ENCODE results near the gene INCA1. TPM values are rescaled to one million over a fixed set of nuclear protein-coding genes. Genes with fewer than 3 reads are reported as not detected.
A peak's percentile ranks its signal among the peaks of the same experiment; 100 is the strongest.

Gene INCA1
- polyA plus RNA-seq, 4 donors: 2.1 to 4.9 (median 4.0) TPM

DNA sequence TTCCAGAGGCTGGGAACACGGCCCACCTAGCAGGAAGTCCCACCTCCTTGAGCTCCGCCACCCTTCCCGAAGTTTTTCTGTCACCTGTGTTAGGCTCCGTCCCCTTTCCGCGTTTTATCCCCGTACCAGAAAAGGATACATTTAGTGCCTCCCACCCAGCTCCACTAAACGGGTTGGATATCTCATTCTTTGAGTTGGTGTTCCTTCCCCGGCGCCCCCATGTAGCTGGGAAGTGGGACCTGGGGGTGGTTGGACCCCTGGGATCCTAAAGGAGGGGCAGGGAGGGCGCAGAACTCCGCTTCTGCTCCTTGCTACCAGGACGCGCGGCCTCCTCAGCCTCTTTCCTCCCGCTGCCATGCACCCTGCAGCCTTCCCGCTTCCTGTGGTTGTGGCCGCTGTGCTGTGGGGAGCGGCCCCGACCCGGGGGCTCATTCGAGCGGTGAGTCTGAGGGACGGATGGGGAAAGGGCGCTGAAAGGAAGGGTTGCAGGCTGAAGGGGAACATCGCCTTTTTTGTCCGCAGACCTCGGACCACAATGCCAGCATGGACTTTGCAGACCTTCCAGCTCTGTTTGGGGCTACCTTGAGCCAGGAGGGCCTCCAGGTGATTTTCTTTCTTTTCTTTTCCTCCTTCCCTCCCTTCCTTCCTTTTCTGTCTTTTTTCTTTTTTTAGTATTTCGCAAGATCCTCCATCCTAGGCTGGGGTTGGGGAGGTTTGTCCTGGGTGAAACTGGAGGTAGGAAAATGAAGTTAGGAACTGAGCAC is 56.6 kb downstream of the INCA1 start:
- H3K4me1 ChIP-seq (ENCODE audit: control insufficient read depth in 3 of 3, insufficient read depth in 2 of 3, low read depth in 1 of 3, low read length in 2 of 3): peaks cover 7 to 33% (median 11%) of the 10 kb centered on the region in 3 donors
- H3K9me3 ChIP-seq (ENCODE audit: control insufficient read depth in 2 of 2, insufficient read depth in 1 of 2, low read depth in 1 of 2, low read length in 1 of 2): no peaks in the 10 kb centered on the region
- FAIRE-seq (no peak), DNase-seq (peak in 1 of 2 donors; percentile 40)
- H3K36me3 ChIP-seq (ENCODE audit: control insufficient read depth in 3 of 3, insufficient read depth in 2 of 3, low read depth in 1 of 3, low read length in 3 of 3): peaks cover 2 to 70% (median 22%) of the 10 kb centered on the region in 3 donors
- peak overlapping the region; percentile 62 to 97 (median 62) for H3K4me3 ChIP-seq (ENCODE audit: low read depth in 1 of 3, low read length in 3 of 3)
- WGBS, 3 donors: 0 to 1% (median 0%) methylated on average over 29 of the region's 29 CpGs
- H3K27ac ChIP-seq (ENCODE audit: low read depth in 1 of 3, low read length in 2 of 3): peak overlapping the region; percentile 87 to 96 (median 93)
- no peaks in the 10 kb centered on the region for H3K27me3 ChIP-seq (ENCODE audit: control insufficient read depth in 3 of 3, insufficient read depth in 3 of 3, low read length in 3 of 3)

- DNase-seq (peak; percentile 99 to 100), FAIRE-seq (no peak)
- Histone ChIP-seq H3K27ac (ENCODE audit: low read depth in 1 of 3, low read length in 2 of 3) (peak within 1 kb of the TSS; percentile 87 to 96 (median 93)), H3K4me3 (ENCODE audit: low read depth in 1 of 3, low read length in 3 of 3) (peak within 1 kb of the TSS; percentile 64 to 97 (median 92)), H3K4me1 (ENCODE audit: control insufficient read depth in 3 of 3, insufficient read depth in 2 of 3, low read depth in 1 of 3, low read length in 2 of 3) (peaks cover 7 to 25% (median 8%) of the 10 kb centered on the region in 3 donors), H3K27me3 (ENCODE audit: control insufficient read depth in 3 of 3, insufficient read depth in 3 of 3, low read length in 3 of 3) (no peaks in the 10 kb centered on the region), H3K36me3 (ENCODE audit: control insufficient read depth in 3 of 3, insufficient read depth in 2 of 3, low read depth in 1 of 3, low read length in 3 of 3) (peaks cover 2 to 70% (median 20%) of the 10 kb centered on the region in 3 donors), H3K9me3 (ENCODE audit: control insufficient read depth in 2 of 2, insufficient read depth in 1 of 2, low read depth in 1 of 2, low read length in 1 of 2) (no peaks in the 10 kb centered on the region)
- WGBS, 3 donors: 0% methylated on average over 64 to 72 of the region's 72 CpGs
Observed at GRCh38 chr17:4939796-4940554, 57.3 kb downstream of the INCA1 start, which contains the start of the genes RNF167 and SLC25A11. TSS of gene RNF167 (plus strand) at chr17:4940268. CDS start at chr17:4940910, 642 bp downstream. TSS of gene SLC25A11 (minus strand) at chr17:4940046. CDS start at chr17:4939910, 136 bp downstream.

GRCh38 chr17:4939546-4939795 is 57.9 kb downstream of the INCA1 start:
- Histone ChIP-seq H3K9me3 (ENCODE audit: control insufficient read depth in 2 of 2, insufficient read depth in 1 of 2, low read depth in 1 of 2, low read length in 1 of 2) (no peaks in the 10 kb centered on the region), H3K27me3 (ENCODE audit: control insufficient read depth in 3 of 3, insufficient read depth in 3 of 3, low read length in 3 of 3) (no peaks in the 10 kb centered on the region), H3K27ac (ENCODE audit: low read depth in 1 of 3, low read length in 2 of 3) (peak overlapping the region; percentile 87 to 96 (median 93)), H3K4me3 (ENCODE audit: low read depth in 1 of 3, low read length in 3 of 3) (peak overlapping the region; percentile 64 to 97 (median 92)), H3K4me1 (ENCODE audit: control insufficient read depth in 3 of 3, insufficient read depth in 2 of 3, low read depth in 1 of 3, low read length in 2 of 3) (peaks cover 4 to 22% (median 9%) of the 10 kb centered on the region in 3 donors), H3K36me3 (ENCODE audit: control insufficient read depth in 3 of 3, insufficient read depth in 2 of 3, low read depth in 1 of 3, low read length in 3 of 3) (peaks cover 2 to 65% (median 15%) of the 10 kb centered on the region in 3 donors)
- DNase-seq: no peak
- 0 to 1% (median 0%) methylated on average over 9 to 16 of the region's 16 CpGs for WGBS, 3 donors
- no peak for FAIRE-seq

DNA sequence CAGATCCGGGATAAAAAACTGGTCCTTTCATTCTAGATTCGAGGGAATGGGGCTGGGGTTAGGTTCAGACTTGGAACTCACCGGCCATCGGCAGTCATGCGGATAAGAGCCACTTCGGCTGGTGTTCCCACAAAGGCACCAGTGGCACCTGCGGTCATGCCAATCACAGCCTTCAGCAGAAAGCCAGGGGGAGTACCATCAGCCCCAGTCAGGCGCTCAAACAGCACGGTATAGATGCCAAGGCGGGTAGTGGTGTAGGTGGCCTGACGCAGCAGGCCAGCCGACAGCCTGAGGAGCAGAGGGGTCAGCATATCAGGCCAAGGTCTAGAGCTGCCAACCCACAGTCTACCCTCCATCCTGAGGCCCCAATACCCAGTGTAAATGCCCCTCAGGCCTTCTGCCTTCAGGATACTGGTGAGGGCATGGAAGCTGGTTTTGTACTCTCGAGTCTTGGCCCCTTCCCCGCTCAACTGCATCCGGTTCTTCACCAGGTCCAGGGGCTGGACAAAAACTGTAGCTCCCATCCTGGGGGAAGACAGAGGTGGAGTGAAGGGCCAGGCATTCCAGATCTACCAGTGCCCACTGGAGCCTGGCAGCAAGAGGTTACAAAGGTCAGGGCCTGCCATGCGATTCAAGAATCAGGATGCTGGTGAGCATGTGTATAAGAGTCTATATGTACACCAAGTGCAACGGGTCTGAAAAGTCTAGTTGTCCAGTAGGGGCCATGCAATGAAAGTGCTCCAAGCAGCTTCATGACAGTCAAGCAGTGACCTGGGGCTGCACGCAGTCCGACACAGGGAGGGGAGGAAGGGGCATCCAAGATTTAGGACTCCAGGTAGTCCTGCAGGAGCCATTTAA is 58.4 kb downstream of the INCA1 start:
- Histone ChIP-seq H3K9me3 (ENCODE audit: control insufficient read depth in 2 of 2, insufficient read depth in 1 of 2, low read depth in 1 of 2, low read length in 1 of 2) (no peaks in the 10 kb centered on the region), H3K27ac (ENCODE audit: low read depth in 1 of 3, low read length in 2 of 3) (peak overlapping the region; percentile 87 to 96 (median 93)), H3K4me3 (ENCODE audit: low read depth in 1 of 3, low read length in 3 of 3) (peak overlapping the region; percentile 64 to 97 (median 92)), H3K36me3 (ENCODE audit: control insufficient read depth in 3 of 3, insufficient read depth in 2 of 3, low read depth in 1 of 3, low read length in 3 of 3) (peaks cover 2 to 60% (median 12%) of the 10 kb centered on the region in 3 donors), H3K4me1 (ENCODE audit: control insufficient read depth in 3 of 3, insufficient read depth in 2 of 3, low read depth in 1 of 3, low read length in 2 of 3) (peaks cover 4 to 26% (median 11%) of the 10 kb centered on the region in 3 donors), H3K27me3 (ENCODE audit: control insufficient read depth in 3 of 3, insufficient read depth in 3 of 3, low read length in 3 of 3) (no peaks in the 10 kb centered on the region)
- WGBS, 3 donors: 23 to 56% (median 41%) methylated on average over 18 to 19 of the region's 19 CpGs
- FAIRE-seq: no peak
- peak; percentile 19 to 29 for DNase-seq

Other genes starting within 250 kb of the INCA1 start
- 100 to 1,000 TPM in 2 of 4 donors, 10 to 100 TPM in 2; 27.8 to 503 (median 282) TPM for gene TM4SF5, start 225.6 kb downstream of the INCA1 start, polyA plus RNA-seq
- gene VMO1, start 211.2 kb downstream of the INCA1 start, polyA plus RNA-seq: 1 to 10 TPM; 1.3 to 6.9 (median 4.2) TPM
- 10 to 100 TPM in 3 of 4 donors, 1 to 10 TPM in 1; 4.2 to 49.4 (median 33.8) TPM for gene GLTPD2, start 208.6 kb downstream of the INCA1 start, polyA plus RNA-seq
- 100 to 1,000 TPM in 3 of 4 donors, 10 to 100 TPM in 1; 87.8 to 219 (median 174) TPM for gene PSMB6, start 201.4 kb downstream of the INCA1 start, polyA plus RNA-seq
- gene PLD2, start 190.4 kb downstream of the INCA1 start, polyA plus RNA-seq: 10 to 100 TPM in 2 of 4 donors, 1 to 10 TPM in 2; 9.2 to 18.8 (median 10.7) TPM
- gene MINK1, start 164.2 kb downstream of the INCA1 start, polyA plus RNA-seq: 100 to 1,000 TPM in 1 of 4 donors, 10 to 100 TPM in 3; 49.2 to 110 (median 64.7) TPM
- 1 to 10 TPM in 2 of 4 donors, under 1 TPM in 2; 0.45 to 2.2 (median 1.2) TPM for gene C17orf107, start 98.0 kb downstream of the INCA1 start, polyA plus RNA-seq
- under 1 TPM; 0.27 to 0.66 (median 0.41) TPM for gene CHRNE, start 94.4 kb downstream of the INCA1 start, polyA plus RNA-seq
- 1 to 10 TPM in 1 of 4 donors, under 1 TPM in 1, not detected in 2; 0.06 to 1.4 TPM for gene GP1BA, start 65.2 kb downstream of the INCA1 start, polyA plus RNA-seq
- 10 to 100 TPM; 46.1 to 79.2 (median 60.8) TPM for gene SLC25A11, start 57.5 kb downstream of the INCA1 start, polyA plus RNA-seq
- gene RNF167, start 57.3 kb downstream of the INCA1 start, polyA plus RNA-seq: 100 to 1,000 TPM; 108 to 132 (median 123) TPM
- 1,000 to 10,000 TPM in 1 of 4 donors, 100 to 1,000 TPM in 3; 501 to 1,180 (median 908) TPM for gene PFN1, start 49.0 kb downstream of the INCA1 start, polyA plus RNA-seq
- 10 to 100 TPM; 10.7 to 98.0 (median 27.5) TPM for gene ENO3, start 46.4 kb downstream of the INCA1 start, polyA plus RNA-seq
- gene SPAG7, start 29.7 kb downstream of the INCA1 start, polyA plus RNA-seq: 100 to 1,000 TPM in 1 of 4 donors, 10 to 100 TPM in 3; 76.7 to 101 (median 80.0) TPM
- gene CAMTA2, start 9.8 kb downstream of the INCA1 start, polyA plus RNA-seq: 10 to 100 TPM; 34.1 to 93.7 (median 58.6) TPM
- 100 to 1,000 TPM in 1 of 4 donors, 10 to 100 TPM in 3; 67.4 to 141 (median 82.5) TPM for gene KIF1C, start 428 bp upstream of the INCA1 start, polyA plus RNA-seq
- 10 to 100 TPM in 3 of 4 donors, 1 to 10 TPM in 1; 1.9 to 44.5 (median 29.5) TPM for gene SLC52A1, start 37.9 kb upstream of the INCA1 start, polyA plus RNA-seq
- 1 to 10 TPM; 2.7 to 9.5 (median 3.7) TPM for gene ZFP3, start 80.9 kb upstream of the INCA1 start, polyA plus RNA-seq
- 10 to 100 TPM in 1 of 4 donors, 1 to 10 TPM in 3; 6.3 to 11.2 (median 8.3) TPM for gene ZNF232, start 114.4 kb upstream of the INCA1 start, polyA plus RNA-seq
- gene USP6, start 118.5 kb upstream of the INCA1 start, polyA plus RNA-seq: under 1 TPM in 2 of 4 donors, not detected in 2; 0.03 to 0.44 TPM
- gene ZNF594, start 194.3 kb upstream of the INCA1 start, polyA plus RNA-seq: 10 to 100 TPM in 1 of 4 donors, 1 to 10 TPM in 1, under 1 TPM in 2; 0.22 to 14.0 (median 0.94) TPM
- gene SCIMP, start 237.3 kb upstream of the INCA1 start, polyA plus RNA-seq: 1 to 10 TPM in 3 of 4 donors, under 1 TPM in 1; 0.22 to 4.4 (median 3.0) TPM